Measurements from ENCODE around the gene NFATC1.

GRCh38 chr18:79552696-79553095 is 157.0 kb downstream of the NFATC1 start:
- no peak for TF ChIP-seq CTCF (IDR thresholded peaks at IDR 0.05)
- no peak for TF ChIP-seq POLR2A (IDR thresholded peaks at IDR 0.05)
- peak in 1 of 2 donors; percentile 8 for TF ChIP-seq POLR2AphosphoS5 (IDR thresholded peaks at IDR 0.05; ENCODE audit: insufficient read depth in 1 of 2, low read depth in 1 of 2)

Data from vagina (tissue), 2 donors.